ENCODE measurements around the gene WAS.

DNA sequence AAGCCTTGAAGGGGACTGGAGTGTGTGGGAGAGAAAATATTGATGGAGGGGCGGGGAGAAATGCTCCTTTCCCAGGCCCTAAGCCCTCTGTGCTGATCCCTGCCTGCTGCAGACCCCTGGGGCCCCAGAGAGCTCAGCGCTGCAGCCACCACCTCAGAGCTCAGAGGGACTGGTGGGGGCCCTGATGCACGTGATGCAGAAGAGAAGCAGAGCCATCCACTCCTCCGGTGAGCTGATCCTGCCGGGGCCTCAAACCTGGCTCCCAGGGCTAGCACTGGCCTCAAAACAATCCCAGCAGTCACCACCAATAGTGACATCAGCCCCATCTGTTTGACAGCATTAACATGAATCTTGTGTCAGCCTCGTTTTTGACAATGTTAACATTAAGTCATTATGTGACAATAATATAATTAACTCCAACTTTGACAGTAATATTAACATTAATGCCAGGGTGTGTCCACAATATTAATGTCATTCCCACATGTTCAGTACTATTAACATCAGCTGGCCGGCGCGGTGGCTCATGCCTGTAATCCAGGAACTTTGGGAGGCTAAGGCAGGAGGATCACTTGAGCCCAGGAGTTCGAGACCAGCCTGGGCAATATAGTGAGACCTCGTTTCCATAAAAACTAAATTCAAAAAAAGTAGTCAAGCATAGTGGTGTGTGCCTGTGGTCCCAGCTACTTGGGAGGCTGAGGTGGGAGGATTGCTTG is 5.8 kb downstream of the WAS start:
- TF ChIP-seq, protein P1, sequence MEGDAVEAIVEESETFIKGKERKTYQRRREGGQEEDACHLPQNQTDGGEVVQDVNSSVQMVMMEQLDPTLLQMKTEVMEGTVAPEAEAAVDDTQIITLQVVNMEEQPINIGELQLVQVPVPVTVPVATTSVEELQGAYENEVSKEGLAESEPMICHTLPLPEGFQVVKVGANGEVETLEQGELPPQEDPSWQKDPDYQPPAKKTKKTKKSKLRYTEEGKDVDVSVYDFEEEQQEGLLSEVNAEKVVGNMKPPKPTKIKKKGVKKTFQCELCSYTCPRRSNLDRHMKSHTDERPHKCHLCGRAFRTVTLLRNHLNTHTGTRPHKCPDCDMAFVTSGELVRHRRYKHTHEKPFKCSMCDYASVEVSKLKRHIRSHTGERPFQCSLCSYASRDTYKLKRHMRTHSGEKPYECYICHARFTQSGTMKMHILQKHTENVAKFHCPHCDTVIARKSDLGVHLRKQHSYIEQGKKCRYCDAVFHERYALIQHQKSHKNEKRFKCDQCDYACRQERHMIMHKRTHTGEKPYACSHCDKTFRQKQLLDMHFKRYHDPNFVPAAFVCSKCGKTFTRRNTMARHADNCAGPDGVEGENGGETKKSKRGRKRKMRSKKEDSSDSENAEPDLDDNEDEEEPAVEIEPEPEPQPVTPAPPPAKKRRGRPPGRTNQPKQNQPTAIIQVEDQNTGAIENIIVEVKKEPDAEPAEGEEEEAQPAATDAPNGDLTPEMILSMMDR (IDR thresholded peaks at IDR 0.05; ENCODE audit: poor library complexity) = no peak
- TF ChIP-seq EZH2 (IDR thresholded peaks at IDR 0.05; ENCODE audit: borderline replicate concordance) (no peak), EZH2phosphoT487 (IDR thresholded peaks at IDR 0.05; ENCODE audit: low read depth, severe bottlenecking, unreplicated experiment) (no peak)
